Neural progenitor cell (in vitro differentiated cells): ENCODE results near the gene NSD1. TPM values are rescaled to one million over a fixed set of nuclear protein-coding genes. Genes with fewer than 3 reads are reported as not detected.

ENCODE experiments used
- DNase-seq: peaks from one replicate; pipeline ENCODE4 v3.0.0-alpha.2; 2016; ENCODE audit warnings: low spot score
- H2AFZ ChIP-seq: fragments of 200-600 bp; sonication (generic); replicated peaks from 2 replicates; pipeline ENCODE4 v1.6.1; 2016; ENCODE audit warnings: antibody characterized with exemption
- H3F3A ChIP-seq: fragments of 200-600 bp; sonication (generic); 2 replicates; pipeline ENCODE4 v1.6.1; 2016; ENCODE audit warnings: antibody characterized with exemption, low read depth
- H3K27ac ChIP-seq: fragments of 200-600 bp; sonication (generic); 2 replicates; pipeline ENCODE4 v1.5.1; 2016; ENCODE audit warnings: mild to moderate bottlenecking
- H3K27me3 ChIP-seq: fragments of 200-600 bp; sonication (generic); 2 replicates; pipeline ENCODE4 v1.6.1; 2016; ENCODE audit warnings: mild to moderate bottlenecking, moderate library complexity
- H3K36me3 ChIP-seq: fragments of 200-600 bp; sonication (generic); 2 replicates; pipeline ENCODE4 v1.5.1; 2016
- H3K4me1 ChIP-seq: fragments of 200-600 bp; sonication (generic); 2 replicates; pipeline ENCODE4 v1.6.1; 2016; ENCODE audit warnings: mixed run types
- H3K4me2 ChIP-seq: fragments of 200-600 bp; sonication (generic); 2 replicates; pipeline ENCODE4 v1.6.1; 2016
- H3K4me3 ChIP-seq: fragments of 200-600 bp; sonication (generic); 2 replicates; pipeline ENCODE4 v1.5.1; 2016
- H3K79me2 ChIP-seq: fragments of 200-600 bp; sonication (generic); 2 replicates; pipeline ENCODE4 v1.6.1; 2016; ENCODE audit warnings: low read depth
- H3K9ac ChIP-seq: fragments of 200-600 bp; sonication (generic); 2 replicates; pipeline ENCODE4 v1.6.1; 2016
- H3K9me3 ChIP-seq: fragments of 200-600 bp; sonication (generic); 2 replicates; pipeline ENCODE4 v1.5.1; 2016; ENCODE audit warnings: low read depth
- H4K20me1 ChIP-seq: fragments of 200-600 bp; sonication (generic); 2 replicates; pipeline ENCODE4 v1.6.1; 2016; ENCODE audit warnings: low read depth
- H3K27ac Mint-ChIP-seq: 3 replicates; pipeline ENCODE4 v1.8.0; 2021; ENCODE audit warnings: mixed read lengths
- H3K27me3 Mint-ChIP-seq: 2 replicates; pipeline ENCODE4 v1.8.0; 2022; ENCODE audit warnings: low read depth, mild to moderate bottlenecking, inconsistent platforms, moderate library complexity, mixed read lengths; ENCODE audit not compliant: insufficient read depth
- H3K36me3 Mint-ChIP-seq: 3 replicates; pipeline ENCODE4 v1.8.0; 2021; ENCODE audit warnings: mixed read lengths
- H3K4me1 Mint-ChIP-seq: 3 replicates; pipeline ENCODE4 v1.8.0; 2021; ENCODE audit warnings: mixed read lengths
- H3K4me3 Mint-ChIP-seq: 3 replicates; pipeline ENCODE4 v1.8.0; 2021; ENCODE audit warnings: mild to moderate bottlenecking, moderate library complexity, mixed read lengths
- H3K9me3 Mint-ChIP-seq: 3 replicates; pipeline ENCODE4 v1.8.0; 2020; ENCODE audit warnings: mixed read lengths
- CTCF ChIP-seq: fragments of 200-600 bp; sonication (generic); IDR thresholded peaks from 2 replicates; pipeline ENCODE4 v1.5.1; 2017; ENCODE audit warnings: antibody characterized with exemption, mild to moderate bottlenecking
- EZH2 ChIP-seq: fragments of 200-600 bp; sonication (generic); IDR thresholded peaks from 2 replicates; pipeline ENCODE4 v1.6.1; 2017; ENCODE audit warnings: antibody characterized with exemption, mild to moderate bottlenecking, moderate library complexity
- EZH2phosphoT487 ChIP-seq: fragments of 200-600 bp; sonication (generic); IDR thresholded peaks from 2 replicates; pipeline ENCODE4 v1.6.1; 2017; ENCODE audit warnings: antibody characterized with exemption
- total RNA-seq: library from RNA; depleted of rRNA; stranded (reverse); fragments of >200 nt; gene quantifications from 2 replicates; pipeline ENCODE4 v1.2.3, GENCODE V29; 2015; ENCODE audit warnings: low replicate concordance

The NSD1 gene
- total RNA-seq, 1 donor from 2014 or later: 114 TPM

GRCh38 chr5:177294632-177295031 is 161.1 kb downstream of the NSD1 start:
- Histone ChIP-seq H3K36me3 (peaks cover 14% of the 10 kb centered on the region), H3K4me3 (no peak overlapping the region), H3K27me3 (no peaks in the 10 kb centered on the region), H3K4me1 (no peaks in the 10 kb centered on the region), H3K9ac (no peak overlapping the region), H3K27ac (no peak overlapping the region), H2AFZ (no peak overlapping the region), H3K79me2 (no peaks in the 10 kb centered on the region), H3K9me3 (no peaks in the 10 kb centered on the region), H3F3A (peaks cover 33% of the 10 kb centered on the region), H4K20me1 (peaks cover 43% of the 10 kb centered on the region), H3K4me2 (no peak overlapping the region)
- H3K27ac Mint-ChIP-seq: no peak overlapping the region
- H3K27me3 Mint-ChIP-seq: peaks cover 8% of the 10 kb centered on the region
- no peak for TF ChIP-seq CTCF
- no peak for TF ChIP-seq EZH2
- no peak for TF ChIP-seq EZH2phosphoT487
- no peak for DNase-seq
- H3K4me3 Mint-ChIP-seq: no peak overlapping the region
- H3K9me3 Mint-ChIP-seq: no peaks in the 10 kb centered on the region
- H3K36me3 Mint-ChIP-seq: peaks cover 26% of the 10 kb centered on the region
- H3K4me1 Mint-ChIP-seq: no peaks in the 10 kb centered on the region

GRCh38 chr5:177295924-177296323 is 162.4 kb downstream of the NSD1 start:
- peaks cover 45% of the 10 kb centered on the region for H4K20me1 ChIP-seq
- H3K4me2 ChIP-seq: no peak overlapping the region
- H3K9me3 ChIP-seq: no peaks in the 10 kb centered on the region
- TF ChIP-seq EZH2: no peak
- no peak for TF ChIP-seq CTCF
- TF ChIP-seq EZH2phosphoT487: no peak
- H3K36me3 ChIP-seq: peaks cover 10% of the 10 kb centered on the region
- H3K9ac ChIP-seq: no peak overlapping the region
- H3K4me1 Mint-ChIP-seq: peaks cover 5% of the 10 kb centered on the region
- H3F3A ChIP-seq: peaks cover 43% of the 10 kb centered on the region
- no peaks in the 10 kb centered on the region for H3K79me2 ChIP-seq
- H2AFZ ChIP-seq: no peak overlapping the region
- no peak overlapping the region for H3K4me3 ChIP-seq
- no peak for DNase-seq
- H3K9me3 Mint-ChIP-seq: no peaks in the 10 kb centered on the region
- H3K27me3 Mint-ChIP-seq: peaks cover 8% of the 10 kb centered on the region
- no peaks in the 10 kb centered on the region for H3K4me1 ChIP-seq
- peaks cover 24% of the 10 kb centered on the region for H3K36me3 Mint-ChIP-seq
- peak overlapping the region; percentile 57 for H3K27ac Mint-ChIP-seq
- no peak overlapping the region for H3K27ac ChIP-seq
- H3K4me3 Mint-ChIP-seq: no peak overlapping the region
- no peaks in the 10 kb centered on the region for H3K27me3 ChIP-seq

GRCh38 chr5:177296581-177296980 is 163.0 kb downstream of the NSD1 start:
- Mint-ChIP-seq H3K36me3 (peaks cover 25% of the 10 kb centered on the region), H3K4me3 (no peak overlapping the region), H3K9me3 (no peaks in the 10 kb centered on the region), H3K27me3 (peaks cover 8% of the 10 kb centered on the region), H3K4me1 (peaks cover 7% of the 10 kb centered on the region), H3K27ac (peak overlapping the region; percentile 46)
- Histone ChIP-seq H3K4me1 (no peaks in the 10 kb centered on the region), H3K9me3 (no peaks in the 10 kb centered on the region), H3K27me3 (no peaks in the 10 kb centered on the region), H4K20me1 (peaks cover 45% of the 10 kb centered on the region), H3K4me2 (no peak overlapping the region), H3K79me2 (no peaks in the 10 kb centered on the region), H3K36me3 (peaks cover 10% of the 10 kb centered on the region), H3K4me3 (no peak overlapping the region), H3K9ac (no peak overlapping the region), H3K27ac (no peak overlapping the region), H2AFZ (no peak overlapping the region), H3F3A (peaks cover 50% of the 10 kb centered on the region)
- no peak for TF ChIP-seq EZH2
- no peak for TF ChIP-seq EZH2phosphoT487
- TF ChIP-seq CTCF: no peak
- no peak for DNase-seq
